ENCODE results near the gene UBE2E2. TPM values are rescaled to one million over a fixed set of nuclear protein-coding genes. Genes with fewer than 3 reads are reported as not detected.

The UBE2E2 gene
- total and polyA plus RNA-seq, 2 of the 13 experiments (the other 11 are each of a cell fraction or from before 2014, with no cell fraction given): 0.77 to 1.5 TPM

- no peak overlapping the region for H3K4me3 ChIP-seq (replicated peaks in 1 of 3; ENCODE audit: insufficient read depth in 1 of 3, low read depth in 2 of 3, low read length in 3 of 3)
- H3K79me2 ChIP-seq (ENCODE audit: insufficient read depth, low read length): no peaks in the 10 kb centered on the region
- 4% methylated on average over 2 of the region's 2 CpGs for WGBS (ENCODE audit: low lambda C conversion rate)
- no peak overlapping the region for H3K4me2 ChIP-seq (ENCODE audit: low read depth, low read length)
- peaks cover 8% of the 10 kb centered on the region; the same call in 1 of the 2 replicates for H3K4me1 ChIP-seq (ENCODE audit: insufficient read depth, low read length)
- no TSS peak for BruUV-seq (replicated peaks)
- in situ Hi-C loops (cut with HindIII; ENCODE audit: extremely low pct_ligation_motif_present, low pct_unique_long_range_greater_than_20kb): no loop called here
- ATAC-seq: no peak; the same call in 2 of the 3 replicates
- no peaks in the 10 kb centered on the region for H3K9me3 ChIP-seq (ENCODE audit: low read length)
- no peaks in the 10 kb centered on the region for H3K36me3 ChIP-seq (replicated peaks in 1 of 2; ENCODE audit: control insufficient read depth in 1 of 2, insufficient read depth in 2 of 2, low read length in 2 of 2)
- H3K27me3 ChIP-seq (ENCODE audit: control insufficient read depth in 1 of 2, insufficient read depth in 2 of 2, low read length in 2 of 2): no peaks in the 10 kb centered on the region
- no peak for FAIRE-seq
- no peak for TF ChIP-seq ZNF496 (CRISPR knock-in tag; IDR thresholded peaks at IDR 0.05; ENCODE audit: insufficient replicate concordance)
- no peak for TF ChIP-seq SAFB2 (CRISPR knock-in tag; IDR thresholded peaks at IDR 0.05; ENCODE audit: borderline replicate concordance, low read depth)
- 0 out of 2 replicates have a peak, but pooled peaks have one; percentile 31 for TF ChIP-seq HNF1A (IDR thresholded peaks at IDR 0.05; ENCODE audit: low read depth)
- no peak for TF ChIP-seq HNF1A (CRISPR knock-in tag; IDR thresholded peaks at IDR 0.05; ENCODE audit: borderline replicate concordance)
- peak; percentile 73 for TF ChIP-seq BCL6 (CRISPR knock-in tag; IDR thresholded peaks at IDR 0.05)
- no peak for TF ChIP-seq ZNF407 (CRISPR knock-in tag; IDR thresholded peaks at IDR 0.05; ENCODE audit: not compliant biosample characterization)
- no peak for TF ChIP-seq CBX5 (CRISPR knock-in tag; IDR thresholded peaks at IDR 0.05; ENCODE audit: borderline replicate concordance)
- no peak for TF ChIP-seq RCOR2 (CRISPR knock-in tag; IDR thresholded peaks at IDR 0.05)
- no peak for TF ChIP-seq ZNF333 (CRISPR knock-in tag; IDR thresholded peaks at IDR 0.05; ENCODE audit: borderline replicate concordance)
- TF ChIP-seq RBFOX2 (IDR thresholded peaks at IDR 0.05; ENCODE audit: low read depth, low read length): no peak
- TF ChIP-seq EHMT2 (IDR thresholded peaks at IDR 0.05; ENCODE audit: borderline replicate concordance, low read depth, low read length): no peak
- ChIA-PET POLR2A (no interaction called here), CTCF (ENCODE audit: low intra/inter-chr PET ratio, low total read pairs) (no interaction called here)
- H2AFZ ChIP-seq (ENCODE audit: low read length): no peak overlapping the region
- no peaks in the 10 kb centered on the region for H4K20me1 ChIP-seq (ENCODE audit: insufficient read depth, low read length)
- intact Hi-C loops (cut with micrococcal nuclease; ENCODE audit: unreplicated experiment): no loop called here
- no peak overlapping the region for H3K9ac ChIP-seq (ENCODE audit: insufficient read depth, low read depth, low read length)
- DNase-seq (ENCODE audit: low spot score): no peak
- H3K27ac ChIP-seq (ENCODE audit: extremely low read length, insufficient read depth, low read length): no peak overlapping the region
Observed at GRCh38 chr3:23254282-23254681, 51.2 kb downstream of the UBE2E2 start.

Data from HepG2 (cell line).